Measurements from ENCODE around the gene USP31.

Gene USP31

DNA sequence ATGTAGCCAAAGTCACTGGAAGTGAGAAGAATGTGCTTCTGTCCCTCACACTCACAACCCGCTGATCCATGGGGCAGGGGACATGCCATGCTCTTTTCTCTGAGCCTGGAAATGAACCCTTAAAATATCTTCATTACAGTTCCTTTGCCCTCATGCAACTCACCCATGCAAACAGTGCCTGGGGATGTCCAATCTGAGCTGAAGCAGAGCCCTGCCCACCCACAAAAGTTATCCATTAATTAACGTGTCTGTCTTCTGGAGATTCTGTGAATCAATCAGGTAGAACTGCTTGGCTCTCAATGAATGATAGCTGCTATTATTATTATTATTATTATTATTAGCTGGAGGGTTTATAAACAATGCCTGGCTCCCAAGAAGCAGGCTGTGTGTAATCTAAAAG lies 133.7 kb downstream of the USP31 start:
- no peak for DNase-seq (ENCODE audit: low read depth, low spot score)

DNA sequence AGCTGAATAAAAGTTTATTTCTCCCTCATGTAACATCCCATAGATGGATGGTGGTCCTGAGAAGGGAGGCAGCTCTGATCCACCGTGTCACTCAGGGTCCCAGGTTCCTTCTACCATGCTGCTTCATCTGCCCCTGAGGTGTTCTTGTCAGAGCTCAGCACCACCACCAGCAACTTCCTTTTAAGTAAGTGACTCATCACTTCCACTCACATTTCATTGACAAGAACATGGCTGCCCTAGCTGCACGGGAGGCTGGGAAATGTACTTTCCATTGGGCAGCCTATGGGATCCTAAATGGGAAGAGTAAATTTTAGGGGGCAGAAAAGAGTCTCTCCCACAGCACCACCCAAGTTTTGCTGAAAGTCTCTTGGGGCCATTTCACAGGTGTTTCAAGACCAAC lies 134.7 kb downstream of the USP31 start:
- DNase-seq (ENCODE audit: low read depth, low spot score) = no peak

All from activated CD4-positive, CD25-positive, alpha-beta regulatory T cell treated with anti-CD3 and anti-CD28 coated beads, Interleukin-2, amount 50 U/mL, for 16 hours (primary cell).